ENCODE measurements around the gene OR10A6.

OR10A6 gene

GRCh38 chr11:7931168-7931567 lies at the start of gene OR10A6:
TSS of gene OR10A6 (minus strand) at chr11:7931268. CDS start at chr11:7928662, 2,606 bp downstream.
- DNase-seq (ENCODE audit: low read depth in 2 of 2) = no peak

- no peak for DNase-seq (ENCODE audit: low read depth in 2 of 2)
These were observed 46.3 kb upstream of the OR10A6 start for GRCh38 chr11:7977232-7977917.

GRCh38 chr11:7974668-7975067 lies 43.6 kb upstream of the OR10A6 start:
- no peak for DNase-seq (ENCODE audit: low read depth in 2 of 2)

GRCh38 chr11:7973011-7973410 lies 41.9 kb upstream of the OR10A6 start:
- DNase-seq (ENCODE audit: low read depth in 2 of 2) = no peak

GRCh38 chr11:7971846-7972245 lies 40.8 kb upstream of the OR10A6 start:
- DNase-seq (ENCODE audit: low read depth in 2 of 2) = no peak

GRCh38 chr11:7969756-7970646 lies 38.9 kb upstream of the OR10A6 start:
- DNase-seq (ENCODE audit: low read depth in 2 of 2) = no peak

GRCh38 chr11:7968686-7969085 lies 37.6 kb upstream of the OR10A6 start:
- DNase-seq (ENCODE audit: low read depth in 2 of 2) = no peak

- no peak for DNase-seq (ENCODE audit: low read depth in 2 of 2)
These were observed 36.8 kb upstream of the OR10A6 start for GRCh38 chr11:7967826-7968225.

GRCh38 chr11:7967097-7967496 lies 36.0 kb upstream of the OR10A6 start:
- DNase-seq (ENCODE audit: low read depth in 2 of 2) = no peak

GRCh38 chr11:7965386-7965785 lies 34.3 kb upstream of the OR10A6 start, which contains the start of gene NLRP10:
TSS of gene NLRP10 (minus strand) at chr11:7965447. CDS start at chr11:7963495, 1,952 bp downstream.
- no peak for DNase-seq (ENCODE audit: low read depth in 2 of 2)

GRCh38 chr11:7964873-7965272 lies 33.8 kb upstream of the OR10A6 start:
- DNase-seq (ENCODE audit: low read depth in 2 of 2) = no peak

GRCh38 chr11:7964261-7964660 lies 33.2 kb upstream of the OR10A6 start:
- no peak for DNase-seq (ENCODE audit: low read depth in 2 of 2)

- no peak for DNase-seq (ENCODE audit: low read depth in 2 of 2)
These were observed 24.1 kb upstream of the OR10A6 start for GRCh38 chr11:7955191-7955590.

GRCh38 chr11:7949934-7950333 lies 18.9 kb upstream of the OR10A6 start:
- DNase-seq (ENCODE audit: low read depth in 2 of 2) = no peak

GRCh38 chr11:7944123-7944522 lies 13.1 kb upstream of the OR10A6 start:
- no peak for DNase-seq (ENCODE audit: low read depth in 2 of 2)

GRCh38 chr11:7941608-7942007 lies 10.5 kb upstream of the OR10A6 start, which contains the start of gene OR10A3:
TSS of gene OR10A3 (minus strand) at chr11:7941708. CDS start at chr11:7939520, 2,188 bp downstream.
- no peak for DNase-seq (ENCODE audit: low read depth in 2 of 2)

GRCh38 chr11:7941146-7941545 lies 10.1 kb upstream of the OR10A6 start:
- no peak for DNase-seq (ENCODE audit: low read depth in 2 of 2)

GRCh38 chr11:7936615-7937014 lies 5.5 kb upstream of the OR10A6 start:
- no peak for DNase-seq (ENCODE audit: low read depth in 2 of 2)

GRCh38 chr11:7927635-7928034 lies 3.4 kb downstream of the OR10A6 start:
- DNase-seq (ENCODE audit: low read depth in 2 of 2) = no peak

GRCh38 chr11:7924536-7924935 lies 6.5 kb downstream of the OR10A6 start:
- DNase-seq (ENCODE audit: low read depth in 2 of 2) = no peak

GRCh38 chr11:7918141-7918540 lies 12.9 kb downstream of the OR10A6 start:
- DNase-seq (ENCODE audit: low read depth in 2 of 2) = no peak

GRCh38 chr11:7911011-7911410 lies 20.1 kb downstream of the OR10A6 start:
- no peak for DNase-seq (ENCODE audit: low read depth in 2 of 2)

GRCh38 chr11:7910286-7910788 lies 20.7 kb downstream of the OR10A6 start:
- DNase-seq (ENCODE audit: low read depth in 2 of 2) = no peak

Measured in stimulated activated CD8-positive, alpha-beta memory T cell treated with anti-CD3 and anti-CD28 coated beads, Interleukin-2, amount 100 ng/mL, for 48 hours (primary cell).